ENCODE data around the gene ENPEP.

DNA sequence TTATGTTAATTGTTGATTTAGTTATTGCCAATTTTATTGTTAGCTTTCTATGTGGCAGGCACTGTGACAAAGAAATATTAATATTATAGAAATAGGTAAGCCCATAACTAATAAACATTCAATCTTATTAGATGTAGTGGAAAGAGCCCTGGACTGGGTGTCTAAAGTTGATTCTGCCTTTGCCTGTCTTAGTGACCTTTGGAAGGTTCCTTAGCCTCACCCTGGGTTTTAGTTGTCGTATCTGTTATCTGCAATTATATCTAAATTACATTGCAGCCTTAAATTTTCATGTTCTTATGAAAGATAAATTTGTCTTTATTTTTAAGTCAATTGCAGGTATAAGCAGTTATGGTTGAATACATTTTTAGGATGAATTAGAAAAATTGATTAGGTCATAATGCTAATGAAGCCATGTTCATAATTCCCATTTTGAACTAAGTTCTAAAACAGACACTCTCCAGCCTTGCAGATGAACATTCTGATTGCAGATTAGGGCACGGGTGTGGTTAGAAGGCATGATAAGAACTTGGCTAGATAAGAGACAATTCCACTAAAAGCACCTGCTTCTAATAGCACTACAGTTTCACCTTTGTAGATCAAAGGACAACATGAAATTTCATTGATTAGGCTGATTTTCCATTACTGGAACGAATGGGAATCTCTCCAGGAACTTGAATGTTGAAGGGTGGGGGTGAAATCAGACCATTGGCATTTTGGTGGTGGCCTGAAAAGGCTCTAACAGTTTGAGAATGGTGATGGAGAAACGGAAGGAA lies 17.3 kb upstream of the ENPEP start:
- no peak for TF ChIP-seq YY1 (IDR thresholded peaks at IDR 0.05)
- TF ChIP-seq, protein P1, sequence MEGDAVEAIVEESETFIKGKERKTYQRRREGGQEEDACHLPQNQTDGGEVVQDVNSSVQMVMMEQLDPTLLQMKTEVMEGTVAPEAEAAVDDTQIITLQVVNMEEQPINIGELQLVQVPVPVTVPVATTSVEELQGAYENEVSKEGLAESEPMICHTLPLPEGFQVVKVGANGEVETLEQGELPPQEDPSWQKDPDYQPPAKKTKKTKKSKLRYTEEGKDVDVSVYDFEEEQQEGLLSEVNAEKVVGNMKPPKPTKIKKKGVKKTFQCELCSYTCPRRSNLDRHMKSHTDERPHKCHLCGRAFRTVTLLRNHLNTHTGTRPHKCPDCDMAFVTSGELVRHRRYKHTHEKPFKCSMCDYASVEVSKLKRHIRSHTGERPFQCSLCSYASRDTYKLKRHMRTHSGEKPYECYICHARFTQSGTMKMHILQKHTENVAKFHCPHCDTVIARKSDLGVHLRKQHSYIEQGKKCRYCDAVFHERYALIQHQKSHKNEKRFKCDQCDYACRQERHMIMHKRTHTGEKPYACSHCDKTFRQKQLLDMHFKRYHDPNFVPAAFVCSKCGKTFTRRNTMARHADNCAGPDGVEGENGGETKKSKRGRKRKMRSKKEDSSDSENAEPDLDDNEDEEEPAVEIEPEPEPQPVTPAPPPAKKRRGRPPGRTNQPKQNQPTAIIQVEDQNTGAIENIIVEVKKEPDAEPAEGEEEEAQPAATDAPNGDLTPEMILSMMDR (IDR thresholded peaks at IDR 0.05; ENCODE audit: low read depth, low read length, missing input control), result no peak
- TF ChIP-seq, protein P2, sequence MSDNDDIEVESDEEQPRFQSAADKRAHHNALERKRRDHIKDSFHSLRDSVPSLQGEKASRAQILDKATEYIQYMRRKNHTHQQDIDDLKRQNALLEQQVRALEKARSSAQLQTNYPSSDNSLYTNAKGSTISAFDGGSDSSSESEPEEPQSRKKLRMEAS (IDR thresholded peaks at IDR 0.05), result peak; percentile 22
- TF ChIP-seq, protein P3, sequence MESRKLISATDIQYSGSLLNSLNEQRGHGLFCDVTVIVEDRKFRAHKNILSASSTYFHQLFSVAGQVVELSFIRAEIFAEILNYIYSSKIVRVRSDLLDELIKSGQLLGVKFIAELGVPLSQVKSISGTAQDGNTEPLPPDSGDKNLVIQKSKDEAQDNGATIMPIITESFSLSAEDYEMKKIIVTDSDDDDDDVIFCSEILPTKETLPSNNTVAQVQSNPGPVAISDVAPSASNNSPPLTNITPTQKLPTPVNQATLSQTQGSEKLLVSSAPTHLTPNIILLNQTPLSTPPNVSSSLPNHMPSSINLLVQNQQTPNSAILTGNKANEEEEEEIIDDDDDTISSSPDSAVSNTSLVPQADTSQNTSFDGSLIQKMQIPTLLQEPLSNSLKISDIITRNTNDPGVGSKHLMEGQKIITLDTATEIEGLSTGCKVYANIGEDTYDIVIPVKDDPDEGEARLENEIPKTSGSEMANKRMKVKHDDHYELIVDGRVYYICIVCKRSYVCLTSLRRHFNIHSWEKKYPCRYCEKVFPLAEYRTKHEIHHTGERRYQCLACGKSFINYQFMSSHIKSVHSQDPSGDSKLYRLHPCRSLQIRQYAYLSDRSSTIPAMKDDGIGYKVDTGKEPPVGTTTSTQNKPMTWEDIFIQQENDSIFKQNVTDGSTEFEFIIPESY (IDR thresholded peaks at IDR 0.05), result no peak
- no peak for TF ChIP-seq TAF1 (conservative IDR thresholded peaks at IDR 0.05)
- TF ChIP-seq GABPA (IDR thresholded peaks at IDR 0.05 in 1 of 2, conservative IDR thresholded peaks at IDR 0.05 in 1 of 2), result no peak
- TF ChIP-seq SP1 (IDR thresholded peaks at IDR 0.05), result peak; percentile 64
- peak in 1 of 2 donors; percentile 35 for TF ChIP-seq RAD21 (IDR thresholded peaks at IDR 0.05)
